ENCODE results near the gene ANKRD22. TPM values are rescaled to one million over a fixed set of nuclear protein-coding genes. Genes with fewer than 3 reads are reported as not detected.

ANKRD22 gene
- total RNA-seq, 1 donor from 2014 or later = not detected

GRCh38 chr10:88877298-88877697 lies 25.7 kb upstream of the ANKRD22 start:
- Mint-ChIP-seq H3K36me3 (ENCODE audit: low read depth, unreplicated experiment) (no peaks in the 10 kb centered on the region), H3K4me3 (ENCODE audit: unreplicated experiment) (no peak overlapping the region), H3K27me3 (ENCODE audit: unreplicated experiment) (no peaks in the 10 kb centered on the region), H3K27ac (ENCODE audit: unreplicated experiment) (no peak overlapping the region), H3K9me3 (ENCODE audit: unreplicated experiment) (no peaks in the 10 kb centered on the region), H3K4me1 (ENCODE audit: unreplicated experiment) (peaks cover 33% of the 10 kb centered on the region)
- no peak for TF ChIP-seq CTCF (IDR thresholded peaks at IDR 0.05; ENCODE audit: unreplicated experiment)
- no peak for DNase-seq (ENCODE audit: low spot score)

- H3K4me1 Mint-ChIP-seq (ENCODE audit: unreplicated experiment) = peaks cover 18% of the 10 kb centered on the region
- no peak overlapping the region for H3K4me3 Mint-ChIP-seq (ENCODE audit: unreplicated experiment)
- DNase-seq (ENCODE audit: low spot score) = no peak
- TF ChIP-seq CTCF (IDR thresholded peaks at IDR 0.05; ENCODE audit: unreplicated experiment) = no peak
- H3K27me3 Mint-ChIP-seq (ENCODE audit: unreplicated experiment) = no peaks in the 10 kb centered on the region
- no peaks in the 10 kb centered on the region for H3K9me3 Mint-ChIP-seq (ENCODE audit: unreplicated experiment)
- H3K27ac Mint-ChIP-seq (ENCODE audit: unreplicated experiment) = no peak overlapping the region
- H3K36me3 Mint-ChIP-seq (ENCODE audit: low read depth, unreplicated experiment) = no peaks in the 10 kb centered on the region
These were observed 23.4 kb upstream of the ANKRD22 start for GRCh38 chr10:88875081-88875480.

GRCh38 chr10:88874281-88874680 lies 22.6 kb upstream of the ANKRD22 start:
- Mint-ChIP-seq H3K4me1 (ENCODE audit: unreplicated experiment) (peaks cover 15% of the 10 kb centered on the region), H3K4me3 (ENCODE audit: unreplicated experiment) (no peak overlapping the region), H3K27ac (ENCODE audit: unreplicated experiment) (no peak overlapping the region), H3K36me3 (ENCODE audit: low read depth, unreplicated experiment) (no peaks in the 10 kb centered on the region), H3K27me3 (ENCODE audit: unreplicated experiment) (no peaks in the 10 kb centered on the region), H3K9me3 (ENCODE audit: unreplicated experiment) (no peaks in the 10 kb centered on the region)
- DNase-seq (ENCODE audit: low spot score) = no peak
- no peak for TF ChIP-seq CTCF (IDR thresholded peaks at IDR 0.05; ENCODE audit: unreplicated experiment)

GRCh38 chr10:88873757-88874156 lies 22.1 kb upstream of the ANKRD22 start:
- H3K9me3 Mint-ChIP-seq (ENCODE audit: unreplicated experiment) = no peaks in the 10 kb centered on the region
- H3K27ac Mint-ChIP-seq (ENCODE audit: unreplicated experiment) = no peak overlapping the region
- H3K36me3 Mint-ChIP-seq (ENCODE audit: low read depth, unreplicated experiment) = no peaks in the 10 kb centered on the region
- no peak for DNase-seq (ENCODE audit: low spot score)
- H3K4me1 Mint-ChIP-seq (ENCODE audit: unreplicated experiment) = peaks cover 12% of the 10 kb centered on the region
- no peak overlapping the region for H3K4me3 Mint-ChIP-seq (ENCODE audit: unreplicated experiment)
- TF ChIP-seq CTCF (IDR thresholded peaks at IDR 0.05; ENCODE audit: unreplicated experiment) = no peak
- no peaks in the 10 kb centered on the region for H3K27me3 Mint-ChIP-seq (ENCODE audit: unreplicated experiment)

- Mint-ChIP-seq H3K4me3 (ENCODE audit: unreplicated experiment) (no peak overlapping the region), H3K27ac (ENCODE audit: unreplicated experiment) (no peak overlapping the region), H3K27me3 (ENCODE audit: unreplicated experiment) (no peaks in the 10 kb centered on the region), H3K36me3 (ENCODE audit: low read depth, unreplicated experiment) (no peaks in the 10 kb centered on the region), H3K4me1 (ENCODE audit: unreplicated experiment) (no peaks in the 10 kb centered on the region), H3K9me3 (ENCODE audit: unreplicated experiment) (no peaks in the 10 kb centered on the region)
- DNase-seq (ENCODE audit: low spot score) = no peak
- TF ChIP-seq CTCF (IDR thresholded peaks at IDR 0.05; ENCODE audit: unreplicated experiment) = no peak
These were observed 18.4 kb upstream of the ANKRD22 start for GRCh38 chr10:88870089-88870488.

Data from endothelial cell (in vitro differentiated cells).